Activated CD8-positive, alpha-beta memory T cell treated with anti-CD3 and anti-CD28 coated beads, Interleukin-2, amount 50 U/mL, for 1 hour (primary cell): ENCODE data around the gene PHF1.

Experiments
- DNase-seq: peaks from one replicate; pipeline ENCODE4 v3.0.0-alpha.2; 2020; ENCODE audit errors: extremely low read depth

The PHF1 gene

DNA sequence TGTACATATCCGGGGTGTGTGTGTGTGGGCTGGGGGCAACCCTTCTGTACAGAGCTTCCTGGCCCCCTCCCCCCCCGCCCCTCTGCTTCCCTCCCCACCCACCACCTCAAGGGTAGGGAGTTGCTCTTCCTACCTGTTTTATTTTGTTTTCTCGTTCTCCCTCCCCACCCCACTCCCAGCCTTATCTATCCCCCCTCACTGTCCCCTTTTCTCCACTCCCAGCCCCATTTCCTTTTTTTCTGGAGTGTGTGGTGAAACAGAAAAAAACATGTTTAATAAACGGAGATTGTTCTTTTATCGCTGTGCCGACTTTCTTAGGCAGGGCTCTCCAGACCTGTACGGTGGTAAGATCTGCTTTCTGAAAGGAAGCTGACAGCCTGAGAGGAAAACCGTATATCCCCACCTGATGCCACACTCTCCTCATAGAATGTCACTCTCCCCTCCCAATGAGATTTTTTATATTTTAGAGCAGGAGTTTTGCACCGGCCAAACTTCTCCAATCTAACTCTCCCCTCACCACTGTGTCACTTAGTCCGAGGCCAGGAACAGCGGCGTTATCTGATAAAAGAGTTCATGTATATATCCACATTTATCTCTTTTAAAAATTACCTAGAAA is 42.7 kb downstream of the PHF1 start:
- DNase-seq, result no peak

- peak; percentile 88 for DNase-seq
Measured at GRCh38 chr6:33454009-33454946, 43.5 kb downstream of the PHF1 start, which contains the start of gene ZBTB9. TSS of gene ZBTB9 (plus strand) at chr6:33454576. CDS start at chr6:33455101, 525 bp downstream.

DNA sequence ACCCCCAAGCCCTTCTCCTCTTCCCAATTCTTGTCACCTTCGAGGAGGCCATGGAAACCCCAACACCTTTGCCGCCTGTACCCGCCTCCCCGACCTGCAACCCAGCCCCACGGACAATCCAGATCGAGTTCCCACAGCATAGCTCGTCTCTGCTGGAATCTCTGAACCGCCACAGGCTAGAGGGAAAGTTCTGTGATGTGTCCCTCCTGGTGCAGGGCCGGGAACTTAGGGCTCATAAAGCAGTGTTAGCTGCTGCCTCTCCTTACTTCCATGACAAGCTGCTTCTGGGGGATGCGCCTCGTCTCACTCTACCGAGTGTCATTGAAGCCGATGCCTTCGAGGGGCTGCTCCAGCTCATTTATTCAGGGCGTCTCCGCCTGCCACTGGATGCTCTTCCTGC is 44.2 kb downstream of the PHF1 start:
- no peak for DNase-seq

DNA sequence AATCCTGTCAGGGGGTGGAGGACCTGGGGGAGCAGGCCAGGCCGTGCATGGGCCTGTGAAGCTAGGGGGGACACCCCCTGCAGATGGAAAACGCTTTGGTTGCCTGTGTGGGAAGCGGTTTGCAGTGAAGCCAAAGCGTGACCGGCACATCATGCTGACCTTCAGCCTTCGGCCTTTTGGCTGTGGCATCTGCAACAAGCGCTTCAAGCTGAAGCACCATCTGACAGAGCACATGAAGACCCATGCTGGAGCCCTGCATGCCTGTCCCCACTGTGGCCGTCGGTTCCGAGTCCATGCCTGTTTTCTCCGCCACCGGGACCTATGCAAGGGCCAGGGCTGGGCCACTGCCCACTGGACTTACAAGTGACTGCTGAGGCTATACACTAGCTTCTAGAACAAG is 45.3 kb downstream of the PHF1 start:
- DNase-seq, result no peak

- no peak for DNase-seq
Measured at GRCh38 chr6:33458676-33459075, 47.9 kb downstream of the PHF1 start.

GRCh38 chr6:33459226-33459625 is 48.4 kb downstream of the PHF1 start:
- no peak for DNase-seq
